ENCODE results near the gene PLK3. TPM values are rescaled to one million over a fixed set of nuclear protein-coding genes. Genes with fewer than 3 reads are reported as not detected.
A peak's percentile ranks its signal among the peaks of the same experiment; 100 is the strongest.

The PLK3 gene
- total and polyA plus RNA-seq, 9 of the 15 experiments (the other 6 are each of a cell fraction or from before 2014, with no cell fraction given), result 0.52 to 22.7 (median 11.0) TPM

GRCh38 chr1:44819608-44820327, 19.6 kb downstream of the PLK3 start (continued):
- TF ChIP-seq REST (IDR thresholded peaks at IDR 0.05; ENCODE audit: borderline replicate concordance) (peak; percentile 81), REST (CRISPR knock-in tag; IDR thresholded peaks at IDR 0.05; ENCODE audit: low read depth) (0 out of 2 replicates have a peak, but pooled peaks have one; percentile 53), NR4A1 (CRISPR knock-in tag; IDR thresholded peaks at IDR 0.05) (0 out of 2 replicates have a peak, but pooled peaks have one; percentile 48), NR4A1 (tag; IDR thresholded peaks at IDR 0.05) (peak; percentile 64; the same call in 1 of the 2 replicates), ZNF408 (CRISPR knock-in tag; IDR thresholded peaks at IDR 0.05; ENCODE audit: low read depth) (no peak), SAP30 (IDR thresholded peaks at IDR 0.05; ENCODE audit: borderline replicate concordance, insufficient read depth, low read depth, low read length, poor library complexity, severe bottlenecking) (no peak), ZNF395 (CRISPR knock-in tag; IDR thresholded peaks at IDR 0.05) (peak; percentile 89), RREB1 (CRISPR knock-in tag; IDR thresholded peaks at IDR 0.05) (peak; percentile 66; the same call in 1 of the 2 replicates), KAT7 (CRISPR knock-in tag; IDR thresholded peaks at IDR 0.05; ENCODE audit: borderline replicate concordance) (no peak), GTF2B (IDR thresholded peaks at IDR 0.05; ENCODE audit: extremely low read depth, insufficient read length) (peak; percentile 100)
